HG02973 (cell line): Measurements from ENCODE around the gene BACH2.
"Not testable (repeated sequence)": the region's sequence is repeated elsewhere in the genome, so short reads cannot be mapped to it uniquely, and the experiment has no call there.

Source experiments
- ATAC-seq: cut with Tn5 transposase; IDR thresholded peaks from one replicate; pipeline ENCODE4 v1.9.1; 2021; ENCODE audit warnings: moderate library complexity; ENCODE audit not compliant: unreplicated experiment

Gene BACH2

DNA sequence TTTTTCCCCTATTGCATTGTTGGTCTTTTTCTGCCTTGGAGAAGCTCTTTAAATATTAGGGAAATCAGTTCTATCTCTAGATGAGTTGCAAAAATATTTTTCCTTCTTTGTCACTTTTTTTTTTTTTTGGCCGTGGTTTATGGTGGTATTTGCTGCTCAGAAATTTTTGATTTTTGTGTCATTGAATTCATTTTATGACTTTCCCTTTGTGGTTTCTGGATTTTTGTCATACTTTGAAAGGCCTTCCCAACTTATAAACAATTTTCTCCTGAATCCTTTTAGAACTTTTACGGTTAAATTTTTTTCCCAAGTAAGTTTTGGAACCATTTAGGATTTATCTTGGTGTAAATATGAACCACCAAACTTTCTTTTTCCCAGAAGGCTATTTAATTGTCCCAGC, 256.7 kb downstream of the BACH2 start:
- ATAC-seq: no peak

DNA sequence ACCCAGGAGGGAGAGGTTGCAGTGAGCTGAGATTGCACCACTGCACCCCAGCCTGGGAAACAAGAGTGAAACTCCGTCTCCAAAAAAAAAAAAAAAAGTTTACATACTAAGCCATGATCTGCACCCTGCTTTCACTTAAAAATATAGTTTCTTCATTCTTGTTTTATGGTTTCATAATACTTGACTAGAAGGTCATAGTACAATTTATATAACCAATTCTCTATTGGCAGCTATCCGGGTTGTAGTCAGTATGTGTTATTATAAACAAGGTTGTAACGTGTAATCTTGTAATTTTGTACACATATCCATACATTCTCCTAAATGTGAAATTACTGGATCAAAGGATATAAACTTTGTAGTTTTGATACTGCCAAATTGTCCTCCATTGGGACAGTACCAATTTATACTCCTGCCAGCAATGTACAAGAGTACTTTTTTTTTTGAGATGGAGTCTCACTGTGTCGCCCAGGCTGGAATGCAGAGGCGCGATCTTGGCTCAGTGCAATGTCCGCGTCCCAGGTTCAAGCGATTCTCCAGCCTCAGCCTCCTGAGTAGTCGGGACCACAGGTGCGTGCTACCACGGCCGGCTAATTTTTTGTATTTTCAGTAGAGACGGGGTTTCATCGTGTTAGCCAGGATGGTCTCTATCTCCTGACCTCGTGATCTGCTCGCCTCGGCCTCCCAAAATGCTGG, 257.5 kb downstream of the BACH2 start:
- no peak for ATAC-seq

DNA sequence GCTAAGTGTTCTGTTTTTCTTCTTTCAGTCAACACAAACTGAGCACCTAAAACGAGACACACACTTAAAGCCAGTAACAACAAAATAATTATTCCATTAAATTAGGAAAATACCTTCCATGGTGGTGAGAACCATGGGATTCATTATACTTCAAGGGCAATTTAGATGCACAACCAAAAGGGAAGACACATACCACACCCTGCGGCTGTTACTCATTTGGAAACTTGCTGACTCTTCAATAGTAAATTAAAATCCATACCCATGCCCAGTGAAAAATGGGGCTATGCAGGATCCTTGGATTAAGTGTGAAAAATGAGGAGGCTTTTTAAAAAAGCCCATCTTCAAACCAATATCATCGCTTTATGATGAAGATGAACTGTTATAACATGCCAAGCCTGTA, 259.7 kb downstream of the BACH2 start:
- no peak for ATAC-seq

DNA sequence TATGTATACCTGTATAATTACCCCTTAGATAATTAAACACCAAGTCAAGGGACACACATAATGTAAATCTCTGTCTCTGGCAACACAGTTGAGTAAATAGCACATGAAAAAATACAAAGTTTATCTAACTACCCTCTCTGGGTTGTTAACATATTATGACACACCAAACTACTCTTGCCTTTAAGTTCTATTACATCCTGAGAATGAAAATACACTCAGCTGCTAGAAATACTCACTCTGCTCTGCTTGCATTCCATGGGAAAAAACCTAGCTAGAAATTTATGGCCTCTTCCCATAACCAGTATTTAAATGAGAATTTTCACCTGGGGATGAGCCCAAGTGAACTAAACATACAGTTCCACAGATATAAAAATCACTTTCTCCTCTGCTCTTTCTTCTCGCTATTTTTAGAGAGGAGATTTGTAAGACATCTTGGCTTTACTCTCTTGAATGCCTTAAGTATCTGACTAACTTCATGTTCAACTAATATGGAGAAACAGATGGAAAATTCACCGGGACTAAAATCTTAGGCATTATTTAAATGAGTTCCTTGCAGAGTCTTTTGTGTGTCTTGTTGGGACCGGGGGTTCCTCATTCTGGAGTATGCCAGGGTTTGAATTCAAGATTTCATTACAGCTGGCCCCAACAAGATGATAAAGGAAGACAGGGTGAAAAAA, 261.5 kb downstream of the BACH2 start:
- ATAC-seq: no peak

DNA sequence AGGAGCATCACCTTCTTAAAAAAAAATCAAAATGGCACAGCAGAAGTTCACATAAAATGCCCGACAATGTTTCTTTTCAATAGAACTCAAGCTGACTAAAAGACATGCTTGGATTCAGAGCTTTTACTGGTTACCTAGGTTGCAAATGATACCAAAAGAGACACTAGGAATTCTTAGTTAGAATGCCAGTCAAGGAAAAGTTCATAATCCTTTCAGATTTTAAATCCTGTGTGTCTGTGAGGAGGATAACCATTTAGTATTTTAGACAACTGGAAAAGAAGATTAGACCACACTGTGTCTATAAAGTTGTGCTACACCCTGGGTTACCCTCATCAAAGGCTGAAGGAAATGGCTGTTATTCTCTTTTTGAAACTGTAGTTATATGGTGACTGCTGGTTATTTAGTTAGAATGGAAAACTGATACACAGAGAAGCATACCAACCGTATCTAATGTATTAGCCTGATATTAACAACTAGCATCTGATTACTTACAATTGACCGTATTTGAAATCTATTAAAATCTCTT, 262.8 kb downstream of the BACH2 start:
- ATAC-seq: no peak

DNA sequence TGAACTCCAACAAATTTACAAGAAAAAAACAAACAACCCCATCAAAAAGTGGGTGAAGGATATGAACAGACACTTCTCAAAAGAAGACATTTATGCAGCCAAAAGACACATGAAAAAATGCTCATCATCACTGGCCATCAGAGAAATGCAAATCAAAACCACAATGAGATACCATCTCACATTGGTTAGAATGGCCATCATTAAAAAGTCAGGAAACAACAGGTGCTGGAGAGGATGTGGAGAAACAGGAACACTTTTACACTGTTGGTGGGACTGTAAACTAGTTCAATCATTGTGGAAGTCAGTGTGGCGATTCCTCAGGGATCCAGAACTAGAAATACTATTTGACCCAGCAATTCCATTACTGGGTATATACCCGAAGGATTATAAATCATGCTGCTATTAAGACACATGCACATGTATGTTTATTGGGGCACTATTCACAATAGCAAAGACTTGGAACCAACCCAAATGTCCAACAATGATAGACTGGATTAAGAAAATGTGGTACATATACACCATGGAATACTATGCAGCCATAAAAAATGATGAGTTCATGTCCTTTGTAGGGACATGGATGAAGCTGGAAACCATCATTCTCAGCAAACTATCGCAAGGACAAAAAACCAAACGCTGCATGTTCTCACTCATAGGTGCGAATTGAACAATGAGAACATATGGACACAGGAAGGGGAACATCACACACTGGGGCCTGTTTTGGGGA, 264.0 kb downstream of the BACH2 start:
- not testable (repeated sequence) for ATAC-seq

DNA sequence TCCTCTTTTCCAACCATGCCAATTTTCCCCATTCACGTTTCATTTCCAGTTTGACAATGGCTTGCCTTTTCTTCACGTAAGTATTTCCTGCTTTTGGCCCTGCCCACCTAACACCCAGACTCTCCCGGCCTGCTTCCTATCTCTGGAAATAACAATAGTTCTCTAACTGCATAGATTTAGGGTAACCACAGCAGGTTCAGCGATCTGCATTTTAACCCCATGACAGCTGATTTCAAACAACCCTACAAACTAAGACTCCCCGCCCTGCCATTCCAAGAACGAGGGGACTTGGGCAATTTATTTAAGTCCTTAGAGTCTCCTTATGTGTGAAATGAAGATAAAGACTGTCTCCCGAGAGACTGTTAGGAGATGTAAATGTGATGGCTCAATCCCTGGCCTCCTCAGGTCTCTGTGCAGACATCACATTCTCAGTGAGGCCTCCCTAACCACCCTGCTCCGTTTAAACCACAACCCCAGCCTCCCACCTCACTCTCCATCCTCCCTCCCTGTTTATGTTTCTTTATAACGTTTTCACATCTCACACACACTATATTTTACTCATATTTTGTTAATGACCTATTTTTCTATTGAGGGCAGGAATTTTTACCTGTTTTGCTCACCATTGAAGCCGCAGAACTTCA, 267.5 kb downstream of the BACH2 start:
- ATAC-seq: no peak

DNA sequence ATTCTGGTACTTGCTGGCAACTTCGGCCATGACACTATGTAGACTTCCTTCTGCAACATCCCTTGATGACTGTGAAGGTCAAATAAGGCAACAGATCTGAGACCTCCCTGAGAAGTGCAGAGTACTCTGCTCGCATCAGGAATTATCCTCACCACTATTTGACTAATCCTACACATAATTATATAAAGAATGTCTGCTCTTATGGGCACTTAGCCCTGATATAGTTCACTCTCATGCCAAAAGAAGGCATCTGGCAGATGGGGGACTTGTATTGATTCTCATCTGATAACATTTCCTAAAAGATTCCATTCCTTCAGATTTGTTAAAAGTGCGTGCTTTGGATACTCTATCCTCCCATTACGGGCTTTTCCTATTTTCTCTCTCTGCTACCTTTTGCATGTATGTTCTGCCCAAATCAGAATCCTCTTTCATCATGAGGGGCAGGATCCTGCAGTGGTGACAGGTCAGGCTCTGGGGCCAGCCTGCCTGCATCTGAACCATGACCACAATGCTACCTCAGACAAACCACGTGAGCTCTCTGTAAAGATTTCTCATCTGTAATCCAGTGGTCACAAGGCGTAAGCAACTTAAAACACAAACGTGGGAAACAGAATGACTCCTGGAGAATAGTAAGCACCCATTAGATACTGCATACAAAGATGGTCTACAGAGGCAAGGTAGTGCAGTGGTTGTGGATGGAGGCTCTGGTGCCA, 268.4 kb downstream of the BACH2 start:
- no peak for ATAC-seq

DNA sequence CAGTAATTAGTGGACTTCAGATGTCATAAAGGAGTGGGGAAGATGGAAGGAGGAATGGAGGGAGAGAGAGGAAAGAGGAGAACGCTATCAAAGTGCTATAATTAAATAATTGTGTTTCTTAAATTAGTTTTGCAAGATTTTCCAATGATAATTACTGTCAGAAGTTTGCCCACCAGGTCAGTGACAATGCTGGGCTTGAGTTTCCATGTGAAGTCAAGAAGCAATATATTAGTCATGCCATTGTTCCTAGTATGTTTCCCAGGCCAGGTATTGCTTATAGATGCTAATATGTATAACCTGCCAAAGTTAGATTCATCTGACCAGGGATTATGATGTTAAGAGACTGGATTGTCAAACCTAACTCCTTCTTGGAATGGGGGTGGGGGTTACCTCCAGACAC, 270.4 kb downstream of the BACH2 start:
- no peak for ATAC-seq

DNA sequence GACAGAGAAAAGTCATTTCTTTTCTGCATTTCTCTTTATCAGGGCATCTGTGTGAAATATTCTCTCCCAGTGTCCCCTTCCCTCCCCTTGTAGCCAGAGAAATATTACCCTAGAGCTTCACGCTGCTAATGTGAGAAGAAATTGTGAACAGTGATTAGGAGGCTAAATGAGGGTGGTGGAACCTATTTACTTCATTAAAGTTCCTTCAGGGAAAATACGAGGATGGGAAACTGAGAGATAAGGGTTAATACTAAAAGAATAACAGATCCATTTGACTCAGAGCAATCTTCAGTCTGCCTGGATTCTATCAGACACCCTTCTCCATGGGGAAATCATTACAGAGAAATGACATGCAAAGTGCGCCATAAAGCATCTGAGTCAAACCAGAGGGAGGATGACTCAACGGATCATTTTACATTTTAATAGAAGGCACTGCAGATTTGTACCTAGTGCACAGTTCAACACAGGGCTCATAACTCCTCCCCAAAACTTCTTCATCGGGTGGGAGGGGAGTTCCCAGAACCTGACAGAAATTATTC, 271.1 kb downstream of the BACH2 start:
- no peak for ATAC-seq

DNA sequence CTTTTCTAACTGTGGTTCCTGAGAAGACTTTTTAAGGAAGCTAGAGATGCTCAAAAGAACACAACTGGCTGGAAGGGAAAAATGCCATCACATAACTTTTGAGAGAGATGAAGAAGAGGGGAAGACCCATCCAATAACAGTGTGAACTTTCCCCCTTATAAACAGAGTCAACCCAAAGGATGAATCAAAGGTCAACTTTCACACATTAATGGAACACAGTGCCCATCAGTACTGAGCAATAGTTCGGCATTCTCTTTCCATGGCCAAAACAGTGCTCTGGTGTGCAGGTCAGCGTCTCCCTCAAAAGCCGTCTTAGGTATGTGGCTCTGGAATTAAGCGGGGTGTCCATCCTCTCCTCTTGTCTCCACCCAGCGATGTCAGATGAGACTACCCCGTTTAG, 272.0 kb downstream of the BACH2 start:
- no peak for ATAC-seq

DNA sequence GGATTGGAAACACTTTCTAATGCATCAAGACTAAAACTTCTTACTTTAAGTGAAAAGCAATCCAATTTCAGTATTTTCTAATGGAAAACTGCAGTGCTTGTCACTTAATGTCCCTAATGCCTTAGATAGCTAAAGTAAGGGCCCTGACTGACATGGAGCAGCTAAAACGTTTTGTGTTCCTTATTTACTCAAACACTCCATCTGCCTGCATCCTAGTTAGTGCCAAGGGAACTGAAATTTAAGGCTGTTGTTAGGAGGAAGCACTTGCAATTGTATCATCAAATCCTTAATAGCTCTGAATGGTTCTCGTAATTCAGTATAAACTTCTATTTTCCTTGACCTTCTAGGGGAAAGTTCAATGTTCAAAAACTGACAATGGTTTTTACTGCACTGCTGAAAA, 274.9 kb downstream of the BACH2 start:
- ATAC-seq: no peak

DNA sequence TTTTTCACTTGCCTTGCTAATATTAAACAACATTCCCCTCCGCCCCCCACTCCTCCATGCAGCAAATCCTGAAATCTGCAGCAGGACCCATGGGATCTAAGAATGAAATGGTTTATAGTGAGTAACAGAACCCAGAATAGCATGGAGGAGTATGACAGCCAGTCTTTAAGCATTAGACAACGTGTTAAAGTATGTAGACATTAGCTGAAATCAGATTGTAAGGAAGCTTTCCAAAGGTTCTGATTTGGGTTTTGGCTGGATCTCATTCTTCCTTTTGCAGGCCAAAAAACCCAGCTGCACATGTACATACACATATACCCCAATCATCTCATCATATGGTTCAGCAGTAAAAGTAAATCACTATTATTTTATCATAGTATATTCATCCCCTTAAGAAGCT, 275.9 kb downstream of the BACH2 start:
- no peak for ATAC-seq

DNA sequence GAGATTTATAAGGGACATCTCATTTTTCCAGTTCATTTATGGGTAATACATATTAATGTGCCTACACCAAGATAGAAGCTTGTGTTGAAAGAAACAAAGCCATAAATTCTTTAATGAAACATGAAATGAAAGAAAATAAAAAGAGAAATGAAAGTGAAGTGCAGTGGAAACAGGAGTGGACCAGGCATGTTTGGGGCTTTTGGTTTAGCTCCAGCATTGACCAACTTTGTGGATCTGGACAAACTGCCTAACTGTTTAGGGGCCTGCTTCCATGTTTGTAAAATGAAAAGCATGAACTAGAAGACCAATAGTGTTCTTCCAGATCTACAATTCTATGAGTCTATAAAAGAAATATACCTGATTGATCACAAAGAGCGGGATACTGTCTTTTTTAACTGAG, 277.4 kb downstream of the BACH2 start:
- no peak for ATAC-seq

DNA sequence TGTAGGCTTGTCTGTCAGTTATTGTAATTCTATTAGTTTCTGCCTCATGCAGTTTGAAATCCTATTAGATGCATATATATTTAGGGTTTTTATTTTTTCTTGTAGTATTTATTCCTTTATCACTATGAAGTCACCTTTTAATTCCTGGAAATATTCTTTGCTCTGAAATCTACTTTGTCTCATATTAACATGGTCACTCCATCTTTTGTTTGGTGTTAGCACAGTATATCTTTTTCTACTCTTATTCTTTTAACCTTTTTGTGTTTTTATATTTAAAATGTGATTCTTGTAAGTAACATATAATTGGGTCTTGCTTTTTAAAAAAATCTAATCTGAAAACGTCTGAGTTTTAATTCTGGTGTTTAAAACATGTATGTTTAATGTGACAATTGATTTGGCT, 280.8 kb downstream of the BACH2 start:
- no peak for ATAC-seq

DNA sequence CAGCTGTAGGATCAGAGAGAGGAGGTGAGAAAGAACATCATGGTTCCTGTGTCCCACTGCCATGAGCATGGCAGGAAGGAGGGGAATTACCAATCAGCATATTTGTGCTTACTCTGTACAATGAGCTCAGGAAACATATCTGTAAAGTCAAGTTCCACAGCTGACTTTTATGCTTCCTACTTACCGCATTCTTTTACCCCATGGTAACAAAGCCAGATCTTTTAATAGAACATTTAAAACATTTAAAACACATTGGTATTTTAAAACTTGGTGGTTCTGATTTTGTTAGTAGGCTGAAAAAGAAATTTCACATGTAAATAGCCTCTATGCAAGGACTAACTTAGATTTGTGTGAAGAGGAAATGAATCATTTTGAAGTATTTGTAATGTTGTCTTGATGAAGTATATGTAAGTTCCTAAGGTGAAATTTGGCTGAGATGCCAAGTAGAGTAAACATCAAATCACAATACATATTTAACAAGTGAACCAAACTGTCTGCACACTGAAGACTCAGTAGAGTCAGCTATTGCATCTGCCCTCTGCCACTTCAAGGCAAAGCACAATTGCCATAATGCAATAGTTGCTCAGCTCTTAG, 287.6 kb downstream of the BACH2 start:
- peak; percentile 16 for ATAC-seq

DNA sequence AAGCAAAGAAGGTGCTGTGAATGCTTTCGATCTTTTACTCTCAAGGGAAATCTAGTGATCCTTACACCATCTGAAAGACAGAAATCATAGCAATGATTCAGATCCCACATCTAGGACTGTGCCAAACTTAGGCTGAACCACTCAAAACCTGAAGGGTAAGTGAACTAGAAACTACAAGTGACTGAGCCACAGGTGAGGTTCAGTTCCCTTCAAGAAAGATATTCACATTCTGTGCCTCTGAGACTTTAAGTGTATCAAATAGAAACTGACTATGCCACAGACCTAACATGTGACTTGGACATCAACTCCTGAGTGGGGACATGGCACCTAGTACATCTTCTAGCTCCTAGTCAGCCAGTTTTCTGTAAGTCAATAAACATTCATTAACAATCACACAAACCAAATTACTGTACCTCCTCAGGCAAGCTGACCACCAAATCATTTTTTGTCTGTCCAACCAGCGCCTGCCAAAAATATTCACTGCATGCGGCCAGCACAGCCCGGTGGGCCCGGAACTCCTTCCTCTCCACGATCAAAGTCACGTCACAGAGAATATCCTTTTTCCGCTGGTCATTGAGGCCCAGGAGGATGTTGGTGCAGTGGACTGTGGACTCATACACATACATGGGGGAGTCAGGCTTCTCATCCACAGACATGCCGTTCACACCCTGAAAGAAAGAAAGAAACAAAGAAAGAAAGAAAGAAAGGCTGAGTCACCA, 288.3 kb downstream of the BACH2 start:
- peak; percentile 79 for ATAC-seq

DNA sequence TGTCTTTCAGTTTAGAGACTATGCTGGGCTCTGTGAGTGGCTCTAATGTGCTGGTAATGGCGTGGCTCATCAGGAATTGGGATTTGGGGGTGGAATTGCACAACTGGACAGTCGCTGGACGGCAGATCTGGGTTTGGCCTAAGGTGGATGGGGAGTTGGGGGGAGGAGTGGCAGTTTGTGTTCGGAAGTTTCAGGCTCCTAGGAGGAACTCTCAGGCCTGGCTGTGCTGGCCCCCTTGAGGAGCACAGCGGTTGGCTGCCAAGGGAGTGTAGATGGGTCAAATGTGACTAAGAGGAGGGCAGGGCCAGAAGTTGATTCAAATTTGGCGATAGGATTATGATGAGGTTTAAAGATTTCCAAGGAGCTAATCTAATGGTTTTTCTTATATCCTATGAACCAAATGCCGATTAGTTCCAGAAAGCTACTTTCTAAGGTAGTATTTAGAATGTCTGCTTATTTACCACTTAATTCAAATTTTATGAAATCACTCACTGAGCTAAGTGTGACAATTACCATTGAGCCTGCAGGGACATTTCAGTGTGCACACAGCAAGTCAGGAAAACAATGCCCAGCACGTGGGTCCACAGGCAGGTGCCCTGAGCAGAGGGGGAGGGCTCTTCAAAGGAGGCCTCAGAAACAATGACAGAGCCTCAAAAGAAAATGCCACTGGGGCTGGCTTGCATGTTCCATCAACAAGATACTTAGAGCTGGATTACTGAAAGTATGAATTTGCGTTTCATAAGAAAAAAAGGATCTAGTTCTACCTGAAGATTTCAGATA, 291.4 kb downstream of the BACH2 start:
- ATAC-seq: no peak

DNA sequence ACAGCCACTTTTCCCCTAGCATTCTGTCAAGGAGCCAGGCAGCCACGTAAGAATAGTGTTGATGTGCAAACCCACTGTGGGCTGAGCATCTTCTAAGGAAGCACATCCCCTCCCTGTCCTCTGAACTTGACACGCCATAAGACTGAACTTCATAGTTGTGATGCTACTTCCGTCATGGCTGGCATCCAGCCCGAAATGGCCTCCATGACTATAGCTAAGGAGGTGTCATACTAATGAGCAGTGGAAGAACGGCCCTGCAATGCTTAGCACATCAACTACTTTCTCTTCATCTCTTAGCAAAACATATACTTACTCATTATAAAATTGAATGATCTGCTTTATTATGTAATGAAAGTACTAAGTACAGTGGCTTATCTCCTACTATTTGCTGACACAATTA, 292.1 kb downstream of the BACH2 start:
- no peak for ATAC-seq
